ENCODE data around the gene HTRA2. TPM values are rescaled to one million over a fixed set of nuclear protein-coding genes. Genes with fewer than 3 reads are reported as not detected.

The HTRA2 gene
- total RNA-seq, 1 donor from 2014 or later, result 53.1 TPM

GRCh38 chr2:74515271-74515980, 14.3 kb upstream of the HTRA2 start:
- DNase-seq (peak; percentile 26), ATAC-seq (ENCODE audit: low read depth) (no peak)
- H3K9me3 Mint-ChIP-seq, result no peaks in the 10 kb centered on the region
- peaks cover 59% of the 10 kb centered on the region for H3K27me3 Mint-ChIP-seq
- CTCF ChIA-PET, result interaction anchor here (1.1 kb wide), 1 partner anchor 8 kb away, joined by 3 read pairs; the partner anchor contains the start of gene PCGF1
- intact Hi-C loops (cut with micrococcal nuclease), result loop anchor here (2.0 to 10.0 kb wide), 2 partner anchors 17 to 341 kb away; partner anchors contain the start of genes LBX2 and MOB1A
- no peaks in the 10 kb centered on the region for H3K36me3 Mint-ChIP-seq (ENCODE audit: low read depth)
- peaks cover 28% of the 10 kb centered on the region for H3K4me1 Mint-ChIP-seq
- H3K4me3 Mint-ChIP-seq, result peak overlapping the region; percentile 66
- POLR2A ChIA-PET, result interaction anchor here (0.9 to 3.9 kb wide), 5 partner anchors 8 to 58 kb away, joined by 3 to 18 read pairs (median 8); partner anchors contain the start of genes AUP1, HTRA2, PCGF1 and WBP1
- no peak overlapping the region for H3K27ac Mint-ChIP-seq
- no peak for TF ChIP-seq CTCF (IDR thresholded peaks at IDR 0.05)

GRCh38 chr2:74515981-74516633, 13.6 kb upstream of the HTRA2 start:
- Mint-ChIP-seq H3K4me1 (peaks cover 28% of the 10 kb centered on the region), H3K27me3 (peaks cover 57% of the 10 kb centered on the region), H3K36me3 (ENCODE audit: low read depth) (no peaks in the 10 kb centered on the region), H3K9me3 (no peaks in the 10 kb centered on the region), H3K4me3 (peak overlapping the region; percentile 78), H3K27ac (no peak overlapping the region)
- DNase-seq (peak; percentile 66), ATAC-seq (ENCODE audit: low read depth) (peak; percentile 87)
- ChIA-PET POLR2A (interaction anchor here (0.6 to 3.9 kb wide), 9 partner anchors 9 to 68 kb away, joined by 3 to 18 read pairs (median 3); partner anchors contain the start of genes AUP1, DQX1, HTRA2 and LBX2), CTCF (interaction anchor here (1.1 kb wide), 1 partner anchor 9 kb away, joined by 3 read pairs; the partner anchor contains the start of gene PCGF1)
- intact Hi-C loops (cut with micrococcal nuclease), result loop anchor here (1.0 to 10.0 kb wide), 4 partner anchors 9 to 341 kb away; partner anchors contain the start of genes AUP1, HTRA2, LBX2 and MOB1A
- TF ChIP-seq CTCF (IDR thresholded peaks at IDR 0.05), result no peak

GRCh38 chr2:74516650-74517049, 13.1 kb upstream of the HTRA2 start:
- ChIA-PET CTCF (interaction anchor here (1.1 kb wide), 1 partner anchor 9 kb away, joined by 3 read pairs; the partner anchor contains the start of gene PCGF1), POLR2A (interaction anchor here (0.6 to 3.9 kb wide), 8 partner anchors 9 to 68 kb away, joined by 3 to 18 read pairs (median 4); partner anchors contain the start of genes AUP1, DQX1, HTRA2 and LBX2)
- ATAC-seq (ENCODE audit: low read depth) (no peak), DNase-seq (no peak)
- Mint-ChIP-seq H3K27ac (no peak overlapping the region), H3K27me3 (peaks cover 54% of the 10 kb centered on the region), H3K4me1 (peaks cover 28% of the 10 kb centered on the region), H3K9me3 (no peaks in the 10 kb centered on the region), H3K36me3 (ENCODE audit: low read depth) (no peaks in the 10 kb centered on the region), H3K4me3 (peak overlapping the region; percentile 78)
- TF ChIP-seq CTCF (IDR thresholded peaks at IDR 0.05), result no peak
- intact Hi-C loops (cut with micrococcal nuclease), result loop anchor here (1.0 to 10.0 kb wide), 3 partner anchors 9 to 342 kb away; partner anchors contain the start of genes AUP1, HTRA2, MOB1A and PCGF1

- ATAC-seq (ENCODE audit: low read depth) (no peak), DNase-seq (no peak)
- intact Hi-C loops (cut with micrococcal nuclease), result no loop called here
- POLR2A ChIA-PET, result interaction anchor here (1.4 to 1.5 kb wide), 2 partner anchors 9 to 15 kb away, joined by 3 to 6 read pairs; partner anchors contain the start of gene PCGF1
- CTCF ChIA-PET, result no interaction called here
- peaks cover 21% of the 10 kb centered on the region for H3K36me3 Mint-ChIP-seq (ENCODE audit: low read depth)
- peaks cover 18% of the 10 kb centered on the region for H3K4me1 Mint-ChIP-seq
- peaks cover 25% of the 10 kb centered on the region for H3K27me3 Mint-ChIP-seq
- no peak for TF ChIP-seq CTCF (IDR thresholded peaks at IDR 0.05)
- no peak overlapping the region for H3K27ac Mint-ChIP-seq
- no peaks in the 10 kb centered on the region for H3K9me3 Mint-ChIP-seq
- H3K4me3 Mint-ChIP-seq, result no peak overlapping the region
Observed at GRCh38 chr2:74522516-74522915, 7.2 kb upstream of the HTRA2 start.

Data from activated B cell treated with CpG ODN at 0.5 μM for 24 hours (primary cell).